Fibroblast of lung (primary cell): ENCODE measurements around the gene HOXD11. TPM values are rescaled to one million over a fixed set of nuclear protein-coding genes. Genes with fewer than 3 reads are reported as not detected.

Experiments
- DNase-seq, 2 donors: peaks; one replicate each; pipeline versions ENCODE4 v3.0.0 to v3.0.0-alpha.2; 2010; ENCODE audit warnings: low read depth in 2 of 2
- H2AFZ ChIP-seq: 2 replicates; pipeline ENCODE4 v1.5.1; 2012; ENCODE audit warnings: low read length, control low read depth, inconsistent platforms
- H3K27ac ChIP-seq: 2 replicates; pipeline ENCODE4 v1.5.1; 2011; ENCODE audit warnings: low read length, control low read depth; ENCODE audit not compliant: insufficient read depth
- H3K27me3 ChIP-seq: 2 replicates; pipeline ENCODE4 v1.5.1; 2011; ENCODE audit warnings: mild to moderate bottlenecking, low read length; ENCODE audit not compliant: control insufficient read depth, insufficient read depth
- H3K36me3 ChIP-seq: 2 replicates; pipeline ENCODE4 v1.5.1; 2011; ENCODE audit warnings: low read length; ENCODE audit not compliant: control insufficient read depth, insufficient read depth
- H3K4me1 ChIP-seq: 2 replicates; pipeline ENCODE4 v1.5.1; 2011; ENCODE audit warnings: low read length; ENCODE audit not compliant: control insufficient read depth, insufficient read depth; ENCODE audit errors: extremely low read depth
- H3K4me2 ChIP-seq: 2 replicates; pipeline ENCODE4 v1.5.1; 2011; ENCODE audit warnings: low read length, control low read depth; ENCODE audit not compliant: insufficient read depth; ENCODE audit errors: extremely low read depth
- H3K4me3 ChIP-seq, 4 experiments: fragments of 200-600 bp in 1 of 4; sonication (generic) in 1 of 4; replicated peaks in 1 of 4; 2 replicates each; pipeline ENCODE4 v1.5.1; 2011 to 2016; ENCODE audit warnings: low read length in 4 of 4, low read depth in 3 of 4, mild to moderate bottlenecking in 3 of 4, control low read depth in 2 of 4, inconsistent platforms in 1 of 4, mixed read lengths in 1 of 4; ENCODE audit not compliant: insufficient read depth in 1 of 4; ENCODE audit errors: control extremely low read depth in 1 of 4
- H3K79me2 ChIP-seq: 2 replicates; pipeline ENCODE4 v1.5.1; 2012; ENCODE audit warnings: mild to moderate bottlenecking, low read length, inconsistent platforms; ENCODE audit not compliant: control insufficient read depth, insufficient read depth
- H3K9ac ChIP-seq: 2 replicates; pipeline ENCODE4 v1.5.1; 2011; ENCODE audit warnings: mild to moderate bottlenecking, low read length, control low read depth; ENCODE audit not compliant: insufficient read depth
- H3K9me3 ChIP-seq: 2 replicates; pipeline ENCODE4 v1.5.1; 2012; ENCODE audit warnings: low read depth, low read length; ENCODE audit not compliant: control insufficient read depth, insufficient read depth
- H4K20me1 ChIP-seq: 2 replicates; pipeline ENCODE4 v1.5.1; 2011; ENCODE audit warnings: low read length; ENCODE audit not compliant: control insufficient read depth, insufficient read depth; ENCODE audit errors: extremely low read depth
- EZH2 ChIP-seq: IDR thresholded peaks from 2 replicates; pipeline ENCODE4 v1.5.1; 2012; ENCODE audit warnings: low read length, control low read depth, mild to moderate bottlenecking; ENCODE audit errors: missing control alignments
- polyA minus RNA-seq: library from RNA; depleted of rRNA, polyadenylated mRNA; stranded (reverse); fragments of >200 nt; gene quantifications from 2 replicates; pipeline ENCODE4 v1.2.3, GENCODE V29; 2011; ENCODE audit warnings: low replicate concordance
- polyA plus RNA-seq, 2 donors: library from polyadenylated mRNA; depleted of rRNA in 1 of 2; stranded (reverse) in 1 of 2; unstranded in 1 of 2; fragments of >200 nt; gene quantifications; 2 replicates each; pipeline ENCODE4 v1.2.1, GENCODE V29; 2011 to 2012; ENCODE audit warnings: missing spikeins in 1 of 2
- total RNA-seq: library from RNA; depleted of rRNA; stranded (reverse); fragments of >200 nt; gene quantifications from 2 replicates; pipeline ENCODE4 v1.2.1, GENCODE V29; 2014
- TF ChIP-seq, protein P1 (sequence below), 2 donors: IDR thresholded peaks in 1 of 2; conservative IDR thresholded peaks in 1 of 2; 1 replicate in 1 of 2; 2 replicates in 1 of 2; pipeline ENCODE4 v1.5.1; 2011 to 2012; ENCODE audit warnings: low read length in 2 of 2, control low read depth in 1 of 2, inconsistent platforms in 1 of 2, low read depth in 1 of 2, mild to moderate bottlenecking in 1 of 2

HOXD11 gene
- total RNA-seq (not detected in 2 replicates), polyA plus RNA-seq (not detected in 2 replicates), polyA minus RNA-seq (not detected in 2 replicates)
- polyA plus RNA-seq (2012) = not detected in 2 replicates

DNA sequence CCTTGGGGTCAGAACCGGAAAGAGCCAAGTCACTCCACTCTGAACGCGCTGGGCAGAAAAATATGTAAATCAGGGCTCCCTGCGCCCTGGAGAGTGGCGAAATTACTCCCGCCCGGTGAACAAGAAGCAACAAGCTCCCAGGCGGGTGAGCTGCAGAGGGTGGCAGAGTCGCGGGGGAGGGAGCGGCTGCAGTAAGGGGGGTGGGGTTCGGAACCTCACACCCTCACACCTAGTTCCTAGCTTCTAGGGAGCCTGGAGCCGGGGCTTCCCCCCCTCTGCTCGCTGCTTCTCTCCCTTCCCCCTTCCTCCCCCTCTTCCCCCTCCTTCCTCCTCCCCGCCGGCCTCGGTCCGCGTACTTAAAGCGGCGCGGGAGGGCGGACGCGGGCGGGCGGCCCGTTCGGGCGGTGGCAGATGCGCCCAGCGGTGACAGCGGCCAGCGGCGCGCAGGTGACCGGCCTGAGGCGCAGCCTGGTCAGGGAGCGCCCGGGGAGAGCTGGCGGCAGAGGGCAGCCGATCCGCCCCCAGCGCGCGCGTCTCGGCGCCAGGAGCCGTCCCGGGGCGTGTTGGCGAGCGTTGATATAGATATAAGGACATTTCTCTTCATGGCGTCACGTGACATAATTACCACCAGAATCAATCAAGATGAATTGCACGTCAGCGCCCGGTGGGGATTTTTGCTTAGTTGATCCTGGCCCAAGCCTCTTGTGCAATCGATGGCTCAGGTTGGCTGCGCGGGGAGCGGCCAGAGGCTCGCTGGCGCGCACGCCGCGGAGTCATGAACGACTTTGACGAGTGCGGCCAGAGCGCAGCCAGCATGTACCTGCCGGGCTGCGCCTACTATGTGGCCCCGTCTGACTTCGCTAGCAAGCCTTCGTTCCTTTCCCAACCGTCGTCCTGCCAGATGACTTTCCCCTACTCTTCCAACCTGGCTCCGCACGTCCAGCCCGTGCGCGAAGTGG lies at the start of gene HOXD11:
Gene HOXD11, plus strand, starts transcription at position 700 of the 959 bp plus-strand sequence. Its CDS starts 76 bp downstream, at position 776.
- H3K4me1 ChIP-seq = no peaks in the 10 kb centered on the region
- no peaks in the 10 kb centered on the region for H3K9me3 ChIP-seq
- H3K79me2 ChIP-seq = no peaks in the 10 kb centered on the region
- TF ChIP-seq EZH2 = peak; percentile 99
- TF ChIP-seq, protein P1, sequence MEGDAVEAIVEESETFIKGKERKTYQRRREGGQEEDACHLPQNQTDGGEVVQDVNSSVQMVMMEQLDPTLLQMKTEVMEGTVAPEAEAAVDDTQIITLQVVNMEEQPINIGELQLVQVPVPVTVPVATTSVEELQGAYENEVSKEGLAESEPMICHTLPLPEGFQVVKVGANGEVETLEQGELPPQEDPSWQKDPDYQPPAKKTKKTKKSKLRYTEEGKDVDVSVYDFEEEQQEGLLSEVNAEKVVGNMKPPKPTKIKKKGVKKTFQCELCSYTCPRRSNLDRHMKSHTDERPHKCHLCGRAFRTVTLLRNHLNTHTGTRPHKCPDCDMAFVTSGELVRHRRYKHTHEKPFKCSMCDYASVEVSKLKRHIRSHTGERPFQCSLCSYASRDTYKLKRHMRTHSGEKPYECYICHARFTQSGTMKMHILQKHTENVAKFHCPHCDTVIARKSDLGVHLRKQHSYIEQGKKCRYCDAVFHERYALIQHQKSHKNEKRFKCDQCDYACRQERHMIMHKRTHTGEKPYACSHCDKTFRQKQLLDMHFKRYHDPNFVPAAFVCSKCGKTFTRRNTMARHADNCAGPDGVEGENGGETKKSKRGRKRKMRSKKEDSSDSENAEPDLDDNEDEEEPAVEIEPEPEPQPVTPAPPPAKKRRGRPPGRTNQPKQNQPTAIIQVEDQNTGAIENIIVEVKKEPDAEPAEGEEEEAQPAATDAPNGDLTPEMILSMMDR (conservative IDR thresholded peaks at IDR 0.05 in 1 of 2, IDR thresholded peaks at IDR 0.05 in 1 of 2; ENCODE audit: low read depth in 1 of 2, low read length in 2 of 2) = no peak
- H3K4me3 ChIP-seq = no peak within 1 kb of the TSS
- peak in 1 of 2 donors; percentile 9 for DNase-seq
- no peak within 1 kb of the TSS for H3K4me2 ChIP-seq
- no peak within 1 kb of the TSS for H3K27ac ChIP-seq
- H3K9ac ChIP-seq = no peak within 1 kb of the TSS
- H3K36me3 ChIP-seq = no peaks in the 10 kb centered on the region
- H2AFZ ChIP-seq = no peak within 1 kb of the TSS
- peaks cover 75% of the 10 kb centered on the region for H3K27me3 ChIP-seq
- H4K20me1 ChIP-seq = no peaks in the 10 kb centered on the region

DNA sequence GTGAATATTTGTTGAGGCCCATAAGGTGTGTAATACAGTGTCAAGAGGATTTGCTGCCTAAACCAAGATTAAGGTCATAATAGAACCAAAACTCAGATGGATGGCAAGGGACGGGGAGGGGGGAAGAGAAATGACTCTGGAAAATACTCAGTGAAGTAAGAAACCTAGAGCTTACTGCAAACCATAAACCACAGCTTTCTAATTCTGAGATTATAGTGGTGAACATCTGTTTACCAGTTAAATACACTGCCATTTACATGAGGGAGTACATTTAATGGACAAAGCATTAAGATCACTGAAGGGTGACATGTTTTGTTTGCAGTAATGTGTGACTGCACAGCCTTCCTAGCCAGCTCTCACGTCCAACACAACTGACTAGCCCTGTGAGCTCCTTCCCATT lies 43.1 kb upstream of the HOXD11 start:
- Histone ChIP-seq H3K4me1 (no peaks in the 10 kb centered on the region), H3K36me3 (no peaks in the 10 kb centered on the region), H3K79me2 (no peaks in the 10 kb centered on the region), H3K9ac (no peak overlapping the region), H3K4me3 (no peak overlapping the region), H3K27me3 (peaks cover 7% of the 10 kb centered on the region), H4K20me1 (no peaks in the 10 kb centered on the region), H3K4me2 (no peak overlapping the region), H3K9me3 (no peaks in the 10 kb centered on the region), H3K27ac (no peak overlapping the region), H2AFZ (no peak overlapping the region)
- TF ChIP-seq EZH2 = no peak
- TF ChIP-seq, protein P1 (conservative IDR thresholded peaks at IDR 0.05 in 1 of 2, IDR thresholded peaks at IDR 0.05 in 1 of 2; ENCODE audit: low read depth in 1 of 2, low read length in 2 of 2) = no peak
- no peak for DNase-seq
